ENCODE data around the gene VAV2.

VAV2 gene

GRCh38 chr9:133729617-133730281 lies 262.4 kb downstream of the VAV2 start:
- no CpG with 5 or more reads among the region's 19 CpGs for WGBS (ENCODE audit: extremely low coverage, insufficient coverage, insufficient read length)

GRCh38 chr9:133728856-133729616 lies 263.1 kb downstream of the VAV2 start:
- no peak overlapping the region for H3K4ac ChIP-seq (ENCODE audit: low read depth, low read length)
- H3K36me3 ChIP-seq (ENCODE audit: control insufficient read depth in 1 of 2, insufficient read depth in 2 of 2, low read length in 2 of 2): no peaks in the 10 kb centered on the region
- no peak overlapping the region for H2BK5ac ChIP-seq (ENCODE audit: low read depth, low read length, poor library complexity)
- H3K9me3 ChIP-seq (ENCODE audit: insufficient read depth, low read depth, low read length): no peaks in the 10 kb centered on the region
- H3K4me3 ChIP-seq (ENCODE audit: low read depth, low read length): no peak overlapping the region
- H4K8ac ChIP-seq (ENCODE audit: low read depth, low read length): no peak overlapping the region
- no peaks in the 10 kb centered on the region for H3K4me1 ChIP-seq (ENCODE audit: control insufficient read depth in 1 of 2, insufficient read depth in 2 of 2, low read length in 2 of 2)
- H3K23ac ChIP-seq (ENCODE audit: low read length): no peak overlapping the region
- H3K9ac ChIP-seq (ENCODE audit: low read length): no peak overlapping the region
- no peak overlapping the region for H2AFZ ChIP-seq (ENCODE audit: insufficient read depth, low read length, poor library complexity)
- WGBS (ENCODE audit: extremely low coverage, insufficient coverage, insufficient read length): 100% methylated on average over 4 of the region's 10 CpGs
- H2AK5ac ChIP-seq (ENCODE audit: low read length): no peak overlapping the region
- no peak overlapping the region for H4K12ac ChIP-seq (ENCODE audit: low read depth, low read length)
- no peak overlapping the region for H2BK12ac ChIP-seq (ENCODE audit: low read length)
- H3K14ac ChIP-seq (ENCODE audit: low read length): no peak overlapping the region
- H3K27me3 ChIP-seq (ENCODE audit: insufficient read depth, low read length): no peaks in the 10 kb centered on the region
- no peak for DNase-seq
- H3K27ac ChIP-seq (ENCODE audit: low read depth, low read length): no peak overlapping the region
- no peak overlapping the region for H2BK120ac ChIP-seq (ENCODE audit: insufficient read depth, low read length, poor library complexity)
- H3K4me2 ChIP-seq (ENCODE audit: low read length): no peak overlapping the region
- no peaks in the 10 kb centered on the region for H3K79me2 ChIP-seq (ENCODE audit: control insufficient read depth, insufficient read depth, low read length, poor library complexity)
- H4K91ac ChIP-seq (ENCODE audit: low read depth, low read length): no peak overlapping the region
- no peaks in the 10 kb centered on the region for H3K79me1 ChIP-seq (ENCODE audit: low read length)
- H3K18ac ChIP-seq (ENCODE audit: low read length): no peak overlapping the region

More at GRCh38 chr9:133729617-133730281, 262.4 kb downstream of the VAV2 start:
- Histone ChIP-seq H3K27me3 (ENCODE audit: insufficient read depth, low read length) (no peaks in the 10 kb centered on the region), H3K4me3 (ENCODE audit: low read depth, low read length) (no peak overlapping the region), H3K18ac (ENCODE audit: low read length) (no peak overlapping the region), H4K8ac (ENCODE audit: low read depth, low read length) (no peak overlapping the region), H3K79me2 (ENCODE audit: control insufficient read depth, insufficient read depth, low read length, poor library complexity) (no peaks in the 10 kb centered on the region), H3K27ac (ENCODE audit: low read depth, low read length) (no peak overlapping the region), H4K91ac (ENCODE audit: low read depth, low read length) (no peak overlapping the region), H3K79me1 (ENCODE audit: low read length) (no peaks in the 10 kb centered on the region), H2BK5ac (ENCODE audit: low read depth, low read length, poor library complexity) (no peak overlapping the region), H3K36me3 (ENCODE audit: control insufficient read depth in 1 of 2, insufficient read depth in 2 of 2, low read length in 2 of 2) (no peaks in the 10 kb centered on the region), H3K23ac (ENCODE audit: low read length) (no peak overlapping the region), H3K9ac (ENCODE audit: low read length) (no peak overlapping the region), H3K4me1 (ENCODE audit: control insufficient read depth in 1 of 2, insufficient read depth in 2 of 2, low read length in 2 of 2) (no peaks in the 10 kb centered on the region), H3K4ac (ENCODE audit: low read depth, low read length) (no peak overlapping the region), H3K4me2 (ENCODE audit: low read length) (no peak overlapping the region), H2BK12ac (ENCODE audit: low read length) (no peak overlapping the region), H2AK5ac (ENCODE audit: low read length) (no peak overlapping the region), H2AFZ (ENCODE audit: insufficient read depth, low read length, poor library complexity) (no peak overlapping the region), H3K9me3 (ENCODE audit: insufficient read depth, low read depth, low read length) (no peaks in the 10 kb centered on the region), H4K12ac (ENCODE audit: low read depth, low read length) (no peak overlapping the region), H2BK120ac (ENCODE audit: insufficient read depth, low read length, poor library complexity) (no peak overlapping the region), H3K14ac (ENCODE audit: low read length) (no peak overlapping the region)
- DNase-seq: no peak

DNA sequence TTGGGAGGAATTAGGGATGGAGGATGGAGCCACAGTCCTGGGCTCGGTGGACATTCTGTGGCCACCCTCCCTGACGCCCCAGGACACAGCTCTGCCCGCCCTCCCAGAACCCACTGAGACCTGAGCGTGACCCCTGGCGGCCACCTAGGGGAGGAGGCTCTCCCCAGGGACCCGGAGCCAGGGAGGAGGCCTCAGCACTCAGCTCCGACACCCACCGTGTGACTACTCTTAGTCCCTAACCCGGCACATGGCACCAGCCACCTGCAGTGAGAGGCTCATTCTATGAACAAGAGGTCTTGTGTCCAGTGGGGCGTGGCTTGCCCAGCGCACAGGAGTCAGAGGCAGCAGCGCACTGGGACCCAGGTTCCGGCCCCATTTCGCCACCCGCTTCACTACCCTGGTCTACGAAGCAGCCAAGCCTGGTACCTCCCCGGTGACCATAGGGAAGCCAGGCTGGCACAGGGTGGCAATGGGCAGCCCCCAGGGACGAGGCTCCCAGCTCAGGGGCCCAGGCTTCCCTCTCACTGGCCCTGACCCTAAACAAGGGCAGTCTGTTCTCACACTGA lies 264.2 kb downstream of the VAV2 start:
- H3K4me2 ChIP-seq (ENCODE audit: low read length): no peak overlapping the region
- no peak overlapping the region for H3K4ac ChIP-seq (ENCODE audit: low read depth, low read length)
- no peak overlapping the region for H2BK120ac ChIP-seq (ENCODE audit: insufficient read depth, low read length, poor library complexity)
- H3K23ac ChIP-seq (ENCODE audit: low read length): no peak overlapping the region
- H3K14ac ChIP-seq (ENCODE audit: low read length): no peak overlapping the region
- no peak overlapping the region for H4K91ac ChIP-seq (ENCODE audit: low read depth, low read length)
- H3K9ac ChIP-seq (ENCODE audit: low read length): no peak overlapping the region
- no peak overlapping the region for H4K8ac ChIP-seq (ENCODE audit: low read depth, low read length)
- DNase-seq: no peak
- no peak overlapping the region for H2BK5ac ChIP-seq (ENCODE audit: low read depth, low read length, poor library complexity)
- H3K79me1 ChIP-seq (ENCODE audit: low read length): no peaks in the 10 kb centered on the region
- H3K27me3 ChIP-seq (ENCODE audit: insufficient read depth, low read length): no peaks in the 10 kb centered on the region
- no peak overlapping the region for H3K18ac ChIP-seq (ENCODE audit: low read length)
- H3K36me3 ChIP-seq (ENCODE audit: control insufficient read depth in 1 of 2, insufficient read depth in 2 of 2, low read length in 2 of 2): no peaks in the 10 kb centered on the region
- H3K4me3 ChIP-seq (ENCODE audit: low read depth, low read length): no peak overlapping the region
- H2AK5ac ChIP-seq (ENCODE audit: low read length): no peak overlapping the region
- no peaks in the 10 kb centered on the region for H3K79me2 ChIP-seq (ENCODE audit: control insufficient read depth, insufficient read depth, low read length, poor library complexity)
- H2BK12ac ChIP-seq (ENCODE audit: low read length): no peak overlapping the region
- no peak overlapping the region for H3K27ac ChIP-seq (ENCODE audit: low read depth, low read length)
- no peak overlapping the region for H2AFZ ChIP-seq (ENCODE audit: insufficient read depth, low read length, poor library complexity)
- WGBS (ENCODE audit: extremely low coverage, insufficient coverage, insufficient read length): no CpG with 5 or more reads among the region's 18 CpGs
- H3K4me1 ChIP-seq (ENCODE audit: control insufficient read depth in 1 of 2, insufficient read depth in 2 of 2, low read length in 2 of 2): no peaks in the 10 kb centered on the region
- H3K9me3 ChIP-seq (ENCODE audit: insufficient read depth, low read depth, low read length): no peaks in the 10 kb centered on the region
- no peak overlapping the region for H4K12ac ChIP-seq (ENCODE audit: low read depth, low read length)

DNA sequence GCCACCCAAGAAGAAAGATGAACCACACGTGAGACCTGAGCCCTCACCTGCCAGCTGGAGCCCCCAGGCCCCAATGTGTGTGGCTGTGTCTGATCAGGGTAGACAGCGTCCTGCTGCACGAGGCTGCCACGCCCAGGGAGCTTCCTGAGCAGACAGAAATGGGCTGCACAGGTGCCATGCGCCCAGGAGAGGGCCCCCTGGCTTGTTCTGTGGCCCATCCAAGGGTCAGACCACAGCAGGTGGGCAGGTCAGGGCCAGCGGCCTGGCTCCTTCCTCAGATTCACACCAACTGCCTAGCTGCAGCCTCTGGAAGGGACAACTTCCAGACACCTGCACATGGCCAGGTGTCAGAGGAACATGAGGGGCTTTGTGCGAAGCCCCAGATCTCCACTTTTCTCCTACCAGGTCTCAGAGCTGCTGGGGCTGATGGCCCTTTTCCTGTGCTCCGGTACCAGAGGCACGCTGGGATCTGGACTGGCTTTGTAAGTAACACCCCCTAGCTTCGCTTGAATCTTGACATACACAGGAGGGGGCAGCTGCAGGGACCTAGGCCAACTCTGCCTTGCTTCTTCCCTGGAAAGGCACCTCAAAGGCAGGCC lies 264.7 kb downstream of the VAV2 start:
- no peak overlapping the region for H2BK5ac ChIP-seq (ENCODE audit: low read depth, low read length, poor library complexity)
- no peak overlapping the region for H4K91ac ChIP-seq (ENCODE audit: low read depth, low read length)
- no peak overlapping the region for H3K4me2 ChIP-seq (ENCODE audit: low read length)
- no peaks in the 10 kb centered on the region for H3K79me2 ChIP-seq (ENCODE audit: control insufficient read depth, insufficient read depth, low read length, poor library complexity)
- H3K27me3 ChIP-seq (ENCODE audit: insufficient read depth, low read length): no peaks in the 10 kb centered on the region
- no peaks in the 10 kb centered on the region for H3K4me1 ChIP-seq (ENCODE audit: control insufficient read depth in 1 of 2, insufficient read depth in 2 of 2, low read length in 2 of 2)
- H3K27ac ChIP-seq (ENCODE audit: low read depth, low read length): no peak overlapping the region
- no peak overlapping the region for H3K14ac ChIP-seq (ENCODE audit: low read length)
- H3K4me3 ChIP-seq (ENCODE audit: low read depth, low read length): no peak overlapping the region
- DNase-seq: no peak
- H2BK120ac ChIP-seq (ENCODE audit: insufficient read depth, low read length, poor library complexity): no peak overlapping the region
- no peaks in the 10 kb centered on the region for H3K79me1 ChIP-seq (ENCODE audit: low read length)
- no peak overlapping the region for H3K9ac ChIP-seq (ENCODE audit: low read length)
- no peak overlapping the region for H2BK12ac ChIP-seq (ENCODE audit: low read length)
- H2AFZ ChIP-seq (ENCODE audit: insufficient read depth, low read length, poor library complexity): no peak overlapping the region
- no peaks in the 10 kb centered on the region for H3K36me3 ChIP-seq (ENCODE audit: control insufficient read depth in 1 of 2, insufficient read depth in 2 of 2, low read length in 2 of 2)
- no peak overlapping the region for H3K4ac ChIP-seq (ENCODE audit: low read depth, low read length)
- no peak overlapping the region for H4K12ac ChIP-seq (ENCODE audit: low read depth, low read length)
- no peak overlapping the region for H3K18ac ChIP-seq (ENCODE audit: low read length)
- no peak overlapping the region for H4K8ac ChIP-seq (ENCODE audit: low read depth, low read length)
- H3K23ac ChIP-seq (ENCODE audit: low read length): no peak overlapping the region
- H3K9me3 ChIP-seq (ENCODE audit: insufficient read depth, low read depth, low read length): no peaks in the 10 kb centered on the region
- no peak overlapping the region for H2AK5ac ChIP-seq (ENCODE audit: low read length)
- no CpG with 5 or more reads among the region's 10 CpGs for WGBS (ENCODE audit: extremely low coverage, insufficient coverage, insufficient read length)
